ENCODE measurements around the gene PIPOX.

- TF ChIP-seq CTCF (IDR thresholded peaks at IDR 0.05; ENCODE audit: poor library complexity, severe bottlenecking) (no peak), REST (IDR thresholded peaks at IDR 0.05; ENCODE audit: borderline replicate concordance) (no peak), EZH2 (IDR thresholded peaks at IDR 0.05; ENCODE audit: borderline replicate concordance, insufficient read depth, low read length, poor library complexity, severe bottlenecking) (no peak), MXI1 (conservative IDR thresholded peaks at IDR 0.05; ENCODE audit: poor library complexity, severe bottlenecking) (no peak), POLR2AphosphoS5 (IDR thresholded peaks at IDR 0.05) (no peak), EP300 (conservative IDR thresholded peaks at IDR 0.05; ENCODE audit: poor library complexity, severe bottlenecking) (no peak), TAF1 (IDR thresholded peaks at IDR 0.05; ENCODE audit: low read depth) (no peak), SMC3 (conservative IDR thresholded peaks at IDR 0.05; ENCODE audit: poor library complexity) (no peak)
Observed at GRCh38 chr17:29079887-29080286, 36.9 kb downstream of the PIPOX start.

Data from neural cell (in vitro differentiated cells).